ENCODE results near the gene CTTNBP2.

GRCh38 chr7:117793521-117793920, 79.7 kb downstream of the CTTNBP2 start:
- no peak for TF ChIP-seq ZNF311 (tag by site-specific recombination; IDR thresholded peaks at IDR 0.05; ENCODE audit: borderline replicate concordance)
- no peak for TF ChIP-seq ZNF274 (IDR thresholded peaks at IDR 0.05; ENCODE audit: low read length)
- no peak for TF ChIP-seq ZNF274 (tag by site-specific recombination; IDR thresholded peaks at IDR 0.05; ENCODE audit: borderline replicate concordance)
- no peak for TF ChIP-seq CTCF (tag by site-specific recombination; IDR thresholded peaks at IDR 0.05)
- TF ChIP-seq ZBTB21 (tag by site-specific recombination; IDR thresholded peaks at IDR 0.05) = no peak
- TF ChIP-seq ZNF626 (tag by site-specific recombination; IDR thresholded peaks at IDR 0.05) = no peak
- TF ChIP-seq REST (tag by site-specific recombination; IDR thresholded peaks at IDR 0.05) = no peak
- no peak for TF ChIP-seq ZNF76 (tag by site-specific recombination; IDR thresholded peaks at IDR 0.05; ENCODE audit: borderline replicate concordance, low read depth)
- TF ChIP-seq ZNF544 (tag by site-specific recombination; IDR thresholded peaks at IDR 0.05) = no peak
- no peak for TF ChIP-seq ZNF280C (tag by site-specific recombination; IDR thresholded peaks at IDR 0.05)
- TF ChIP-seq SETDB1 (IDR thresholded peaks at IDR 0.05; ENCODE audit: insufficient read length, low read length) = no peak
